Colonic mucosa (tissue), 4 donors: ENCODE data around the gene KIF26A. TPM values are rescaled to one million over a fixed set of nuclear protein-coding genes. Genes with fewer than 3 reads are reported as not detected.
A peak's percentile ranks its signal among the peaks of the same experiment; 100 is the strongest.

Experiments
- DNase-seq: peaks from one replicate; pipeline ENCODE4 v3.0.0-alpha.2; 2020
- H3K27ac ChIP-seq: fragments of 200-600 bp; one replicate; pipeline ENCODE4 v1.8.0; 2021
- H3K27me3 ChIP-seq: fragments of 200-600 bp; one replicate; pipeline ENCODE4 v1.8.0; 2021
- H3K36me3 ChIP-seq: fragments of 200-600 bp; one replicate; pipeline ENCODE4 v1.8.0; 2021
- H3K4me1 ChIP-seq: fragments of 200-600 bp; one replicate; pipeline ENCODE4 v1.8.0; 2021; ENCODE audit warnings: mild to moderate bottlenecking
- H3K4me3 ChIP-seq: fragments of 200-600 bp; one replicate; pipeline ENCODE4 v1.8.0; 2021
- H3K9ac ChIP-seq, 2 donors: one replicate each; pipeline ENCODE4 v1.7.0; 2013; ENCODE audit warnings: control low read depth in 2 of 2, low read depth in 2 of 2, low read length in 2 of 2
- H3K9me3 ChIP-seq: fragments of 200-600 bp; one replicate; pipeline ENCODE4 v1.8.0; 2021
- CTCF ChIP-seq: fragments of 200-600 bp; IDR thresholded peaks from one replicate; pipeline ENCODE4 v1.8.0; 2022; ENCODE audit warnings: antibody characterized with exemption, mild to moderate bottlenecking
- intact Hi-C: fragments of 100-400 bp; cut with DNase I; formaldehyde crosslinking; loops from one replicate; pipeline ENCODE4 v1.14.1; 2022
- total RNA-seq, 2 donors: library from RNA; stranded (reverse); fragmentation: NEBNext Ultra II Directional in 1 of 2; extraction: Animal tissue kit (Norgen Biotek cat#: 25700) in 1 of 2; gene quantifications; one replicate each; pipeline ENCODE4 v1.2.1, GENCODE V29; 2021
- donor health status: healthy.
- donor health status: DM: no; HTN: no; CAD: no.
- donor health status: DM: no; HTN: no; CAD: no.

The KIF26A gene
- total RNA-seq, 2 donors from 2014 or later: 6.6 to 20.0 TPM

DNA sequence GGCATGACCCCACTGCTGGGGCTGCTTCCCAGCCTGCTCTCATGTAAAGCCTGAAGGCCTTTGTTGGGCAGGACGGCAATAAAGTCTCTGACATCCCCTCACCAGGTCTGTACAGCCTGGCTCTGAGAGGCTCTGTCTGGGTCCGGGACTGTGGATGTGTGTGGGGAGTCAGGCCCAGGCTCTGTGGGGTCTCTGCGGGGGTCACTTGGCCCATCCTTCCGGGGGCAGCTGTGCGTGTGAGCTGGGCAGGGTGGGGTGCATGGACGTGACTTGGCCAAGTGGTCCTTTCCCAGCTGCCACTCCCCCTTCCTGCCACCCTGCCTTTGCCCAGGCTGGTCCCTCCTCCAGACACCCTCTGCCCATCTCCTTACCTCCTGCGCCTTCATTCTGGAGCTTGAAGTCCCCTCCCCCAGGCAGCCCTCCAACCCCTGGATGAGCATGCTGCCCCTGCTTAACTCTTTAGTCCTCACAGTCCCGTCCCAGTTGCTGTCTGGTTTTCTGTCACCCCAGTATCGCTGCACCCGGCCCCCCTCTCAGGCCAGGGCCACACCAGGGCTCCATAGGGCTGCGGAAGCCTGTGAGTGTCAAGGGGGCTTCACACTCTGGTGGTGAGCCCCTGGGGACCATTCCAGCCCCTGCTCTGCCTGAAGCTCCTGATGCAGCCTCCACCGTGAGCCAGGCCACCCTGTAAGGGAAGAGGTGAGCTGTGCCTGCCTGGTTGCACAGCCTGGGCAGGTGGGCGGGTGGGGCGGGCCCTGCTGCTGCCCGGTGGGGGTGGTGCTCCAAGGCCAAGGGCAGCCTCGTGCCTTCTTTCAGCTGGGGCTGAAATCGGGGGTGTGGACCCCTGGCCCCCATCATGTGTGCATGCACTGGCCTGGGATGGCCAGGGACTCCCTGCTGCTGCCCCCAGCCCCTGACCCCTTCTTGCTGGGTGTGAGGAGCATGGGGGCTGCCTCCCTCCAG lies 25.5 kb upstream of the KIF26A start:
- Histone ChIP-seq H3K36me3 (no peaks in the 10 kb centered on the region), H3K27me3 (peaks cover 9% of the 10 kb centered on the region), H3K9me3 (no peaks in the 10 kb centered on the region), H3K4me3 (no peak overlapping the region), H3K4me1 (no peaks in the 10 kb centered on the region), H3K9ac (no peak overlapping the region), H3K27ac (no peak overlapping the region)
- TF ChIP-seq CTCF: no peak
- DNase-seq: peak; percentile 17
- intact Hi-C loops: no loop called here

DNA sequence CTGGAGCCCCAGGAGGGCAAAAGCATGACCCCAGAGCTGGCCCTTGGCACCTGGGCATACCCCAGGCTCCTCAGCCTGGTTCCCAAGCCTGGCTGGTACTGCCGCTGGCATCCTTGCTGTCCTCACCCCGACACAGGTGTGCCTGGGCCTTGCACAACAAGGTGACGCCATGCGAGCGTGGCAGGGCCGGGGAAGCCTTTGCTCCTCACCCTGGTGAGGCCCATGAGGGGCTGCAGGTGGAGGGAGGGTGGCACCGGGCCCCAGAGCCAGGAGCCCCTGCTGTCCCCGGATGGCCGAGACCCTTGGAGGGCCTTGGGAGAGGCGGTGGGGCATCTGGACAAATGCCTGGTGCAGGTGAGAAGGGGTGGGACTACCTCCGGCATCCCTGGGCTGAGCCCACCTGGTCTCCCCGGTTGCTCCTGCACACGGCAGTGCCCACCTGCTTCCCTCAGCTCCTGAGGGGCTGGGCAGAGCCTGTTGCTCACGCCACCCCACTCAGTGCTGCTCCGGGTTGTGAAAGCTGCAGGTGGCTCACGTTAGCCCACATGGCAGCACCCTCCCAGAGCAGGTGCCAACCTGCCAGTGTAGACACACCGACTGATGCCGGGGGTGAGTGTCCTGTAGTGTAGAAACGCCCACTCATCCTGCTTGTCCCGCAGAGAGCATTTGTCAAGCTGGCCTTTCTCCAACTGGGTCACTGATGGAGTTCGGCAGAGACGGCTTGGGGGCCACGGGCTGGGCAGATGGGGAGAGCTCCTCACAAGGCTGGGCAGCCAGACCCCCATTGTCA lies 24.6 kb upstream of the KIF26A start:
- DNase-seq: peak; percentile 16
- Histone ChIP-seq H3K4me3 (no peak overlapping the region), H3K27me3 (peaks cover 9% of the 10 kb centered on the region), H3K4me1 (no peaks in the 10 kb centered on the region), H3K9ac (no peak overlapping the region), H3K9me3 (no peaks in the 10 kb centered on the region), H3K27ac (no peak overlapping the region), H3K36me3 (no peaks in the 10 kb centered on the region)
- intact Hi-C loops: no loop called here
- no peak for TF ChIP-seq CTCF

DNA sequence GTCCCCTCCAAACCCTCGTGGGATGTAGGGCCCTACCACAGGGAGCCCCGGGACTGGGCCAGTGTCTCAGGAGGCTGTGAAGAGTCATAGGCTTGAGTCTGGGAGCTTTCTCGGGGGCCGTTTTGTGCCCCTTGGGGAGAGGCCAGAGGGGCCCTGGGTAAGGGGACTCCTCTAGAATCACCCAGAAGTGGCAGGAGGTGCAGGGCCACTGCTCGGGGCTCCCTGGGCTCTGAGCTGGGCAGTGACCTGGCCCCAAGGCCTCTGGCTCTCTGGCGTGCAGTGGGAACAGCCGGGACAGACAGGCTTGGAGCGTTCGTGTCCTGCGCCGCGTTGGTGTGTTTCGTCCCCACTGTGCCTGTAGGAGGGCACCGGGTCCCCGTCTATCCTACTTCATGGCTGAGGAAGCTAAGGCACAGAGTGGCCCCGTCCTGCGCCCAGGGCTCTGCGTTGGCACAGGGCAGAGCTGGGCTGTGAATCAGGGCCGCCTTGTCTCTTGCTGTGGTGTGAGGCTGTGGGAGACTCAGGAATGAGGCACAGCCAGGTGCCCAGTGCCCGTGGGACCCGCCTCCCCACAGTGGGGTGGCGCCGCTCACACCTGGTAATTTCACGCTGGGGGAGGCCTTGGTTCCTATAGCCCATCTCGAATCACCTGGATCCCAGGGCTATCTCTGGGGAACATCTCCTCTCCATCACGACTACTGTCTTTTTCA lies 23.8 kb upstream of the KIF26A start:
- TF ChIP-seq CTCF: no peak
- peaks cover 9% of the 10 kb centered on the region for H3K27me3 ChIP-seq
- H3K9me3 ChIP-seq: no peaks in the 10 kb centered on the region
- intact Hi-C loops: no loop called here
- DNase-seq: peak; percentile 14
- no peak overlapping the region for H3K9ac ChIP-seq
- no peak overlapping the region for H3K4me3 ChIP-seq
- no peak overlapping the region for H3K27ac ChIP-seq
- H3K36me3 ChIP-seq: no peaks in the 10 kb centered on the region
- H3K4me1 ChIP-seq: no peaks in the 10 kb centered on the region

DNA sequence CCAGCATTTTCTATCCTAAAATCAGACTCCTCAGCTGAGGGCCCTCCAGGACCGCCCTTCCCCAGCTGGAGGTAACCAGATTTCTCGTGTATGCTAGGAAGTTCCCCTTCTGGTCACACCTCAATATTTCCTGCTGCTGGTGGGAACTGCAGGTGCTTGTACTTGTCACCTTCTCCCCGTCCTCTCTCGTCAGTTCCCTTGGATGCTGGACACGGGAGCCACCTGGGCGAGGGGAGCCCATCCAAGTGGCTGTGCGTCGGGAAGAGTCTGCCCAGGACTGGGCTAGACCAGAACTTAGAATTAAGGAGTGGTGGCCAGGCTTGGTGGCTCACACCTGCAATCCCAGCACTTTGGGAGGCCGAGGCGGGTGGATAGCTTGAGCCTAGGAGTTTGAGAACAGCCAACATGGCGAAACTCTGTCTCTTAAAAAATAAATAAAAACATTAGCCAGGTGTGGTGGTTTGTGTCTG lies 23.2 kb upstream of the KIF26A start:
- Histone ChIP-seq H3K9ac (no peak overlapping the region), H3K4me3 (no peak overlapping the region), H3K27me3 (peaks cover 9% of the 10 kb centered on the region), H3K36me3 (no peaks in the 10 kb centered on the region), H3K9me3 (no peaks in the 10 kb centered on the region), H3K4me1 (no peaks in the 10 kb centered on the region), H3K27ac (no peak overlapping the region)
- no peak for TF ChIP-seq CTCF
- no peak for DNase-seq
- intact Hi-C loops: no loop called here

DNA sequence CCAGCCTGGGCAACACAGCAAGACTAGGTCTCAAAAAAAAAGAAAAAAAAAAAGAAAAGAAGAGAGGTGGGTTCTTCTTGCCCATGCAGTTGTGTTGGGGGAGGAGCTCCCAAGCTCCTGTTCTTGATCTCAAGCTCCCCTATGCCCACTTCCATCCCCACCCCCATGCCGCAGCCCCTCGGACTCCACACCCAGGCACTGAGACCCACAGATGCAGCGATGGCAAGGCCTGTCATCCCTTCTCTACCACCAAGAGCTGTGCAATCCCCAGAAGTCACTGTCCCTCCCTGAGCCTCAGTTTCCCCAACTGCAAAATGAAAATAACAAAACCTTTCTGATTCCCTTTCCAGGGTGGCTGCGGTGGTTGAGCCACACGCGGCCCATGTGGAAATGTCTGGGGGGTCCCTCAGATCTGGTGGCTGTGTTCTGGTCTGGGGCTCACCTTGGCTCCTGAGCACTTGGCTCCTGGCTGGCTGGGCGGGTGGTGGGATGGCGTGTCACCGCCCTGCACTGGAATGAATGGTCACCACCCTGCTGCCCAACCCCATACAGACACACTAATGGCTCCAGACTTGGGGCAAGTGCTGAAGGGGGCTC lies 22.6 kb upstream of the KIF26A start:
- intact Hi-C loops: no loop called here
- Histone ChIP-seq H3K9me3 (no peaks in the 10 kb centered on the region), H3K36me3 (no peaks in the 10 kb centered on the region), H3K9ac (peak overlapping the region; percentile 28 to 78), H3K4me3 (peak overlapping the region; percentile 57), H3K27me3 (peaks cover 9% of the 10 kb centered on the region), H3K4me1 (no peaks in the 10 kb centered on the region), H3K27ac (no peak overlapping the region)
- DNase-seq: no peak
- no peak for TF ChIP-seq CTCF
